ENCODE data around the gene ATP6AP1.
A peak's percentile ranks its signal among the peaks of the same experiment; 100 is the strongest.

ATP6AP1 gene

GRCh38 chrX:154426916-154427770 lies 1.3 kb upstream of the ATP6AP1 start:
- peaks cover 6% of the 10 kb centered on the region for H3K4me1 Mint-ChIP-seq
- H3K9me3 Mint-ChIP-seq: peaks cover 18% of the 10 kb centered on the region
- H3K36me3 Mint-ChIP-seq (ENCODE audit: low read depth): peaks cover 7% of the 10 kb centered on the region
- peak overlapping the region in 2 of 3 experiments; percentile 34 for H3K4me3 Mint-ChIP-seq
- no peak overlapping the region for H3K27ac Mint-ChIP-seq
- no peaks in the 10 kb centered on the region for H3K27me3 Mint-ChIP-seq (ENCODE audit: low read depth)
- TF ChIP-seq CTCF (IDR thresholded peaks at IDR 0.05; ENCODE audit: unreplicated experiment in 3 of 3): no peak

- Mint-ChIP-seq H3K4me1 (peaks cover 6% of the 10 kb centered on the region), H3K9me3 (peaks cover 19% of the 10 kb centered on the region), H3K27ac (peak overlapping the region in 1 of 3 experiments; percentile 45), H3K4me3 (peak overlapping the region; percentile 83 to 89 (median 87)), H3K27me3 (ENCODE audit: low read depth) (no peaks in the 10 kb centered on the region), H3K36me3 (ENCODE audit: low read depth) (peaks cover 21% of the 10 kb centered on the region)
- no peak for TF ChIP-seq CTCF (IDR thresholded peaks at IDR 0.05; ENCODE audit: unreplicated experiment in 3 of 3)
Observed at GRCh38 chrX:154429711-154430110, 1.2 kb downstream of the ATP6AP1 start.

- Mint-ChIP-seq H3K9me3 (peaks cover 19% of the 10 kb centered on the region), H3K27me3 (ENCODE audit: low read depth) (no peaks in the 10 kb centered on the region), H3K27ac (peak overlapping the region in 1 of 3 experiments; percentile 47), H3K36me3 (ENCODE audit: low read depth) (peaks cover 26% of the 10 kb centered on the region), H3K4me3 (peak overlapping the region; percentile 21 to 67 (median 44)), H3K4me1 (peaks cover 6% of the 10 kb centered on the region)
- TF ChIP-seq CTCF (IDR thresholded peaks at IDR 0.05; ENCODE audit: unreplicated experiment in 3 of 3): no peak
Observed at GRCh38 chrX:154430479-154430878, 2.0 kb downstream of the ATP6AP1 start.

- Mint-ChIP-seq H3K27me3 (ENCODE audit: low read depth) (no peaks in the 10 kb centered on the region), H3K36me3 (ENCODE audit: low read depth) (peaks cover 30% of the 10 kb centered on the region), H3K27ac (peak overlapping the region in 1 of 3 experiments; percentile 47), H3K9me3 (peaks cover 20% of the 10 kb centered on the region), H3K4me1 (peaks cover 6% of the 10 kb centered on the region), H3K4me3 (peak overlapping the region; percentile 21 to 67 (median 44))
- no peak for TF ChIP-seq CTCF (IDR thresholded peaks at IDR 0.05; ENCODE audit: unreplicated experiment in 3 of 3)
Observed at GRCh38 chrX:154430916-154431315, 2.4 kb downstream of the ATP6AP1 start.

GRCh38 chrX:154431341-154431740 lies 2.9 kb downstream of the ATP6AP1 start:
- H3K9me3 Mint-ChIP-seq: peaks cover 25% of the 10 kb centered on the region
- TF ChIP-seq CTCF (IDR thresholded peaks at IDR 0.05; ENCODE audit: unreplicated experiment in 3 of 3): no peak
- H3K4me1 Mint-ChIP-seq: peaks cover 11% of the 10 kb centered on the region
- H3K4me3 Mint-ChIP-seq: peak overlapping the region in 2 of 3 experiments; percentile 43 to 67
- H3K27ac Mint-ChIP-seq: no peak overlapping the region
- H3K27me3 Mint-ChIP-seq (ENCODE audit: low read depth): no peaks in the 10 kb centered on the region
- H3K36me3 Mint-ChIP-seq (ENCODE audit: low read depth): peaks cover 34% of the 10 kb centered on the region

- TF ChIP-seq CTCF (IDR thresholded peaks at IDR 0.05; ENCODE audit: unreplicated experiment in 3 of 3): no peak
- no peak overlapping the region for H3K27ac Mint-ChIP-seq
- peaks cover 11% of the 10 kb centered on the region for H3K4me1 Mint-ChIP-seq
- peaks cover 35% of the 10 kb centered on the region for H3K36me3 Mint-ChIP-seq (ENCODE audit: low read depth)
- no peaks in the 10 kb centered on the region for H3K27me3 Mint-ChIP-seq (ENCODE audit: low read depth)
- peaks cover 25% of the 10 kb centered on the region for H3K9me3 Mint-ChIP-seq
- H3K4me3 Mint-ChIP-seq: no peak overlapping the region
Observed at GRCh38 chrX:154432210-154432609, 3.7 kb downstream of the ATP6AP1 start.
